Stomach (tissue), 9 donors: Measurements from ENCODE around the gene ZMIZ2. TPM values are rescaled to one million over a fixed set of nuclear protein-coding genes. Genes with fewer than 3 reads are reported as not detected.
"Not testable (repeated sequence)": the region's sequence is repeated elsewhere in the genome, so short reads cannot be mapped to it uniquely, and the experiment has no call there.

ENCODE experiments used
- DNase-seq, 2 donors: peaks; one replicate each; pipeline versions ENCODE4 v3.0.0 to v3.0.0-alpha.2; 2013 to 2019
- H3K27ac ChIP-seq, 5 donors: fragments of 200-600 bp in 4 of 5; sonication (generic) in 4 of 5; one replicate each; pipeline ENCODE4 v1.5.1; 2013 to 2019; ENCODE audit warnings: mild to moderate bottlenecking in 1 of 5, moderate library complexity in 1 of 5
- H3K27me3 ChIP-seq, 3 donors: fragments of 200-600 bp; sonication (generic); one replicate each; pipeline ENCODE4 v1.5.1; 2017 to 2019; ENCODE audit warnings: mixed run types in 1 of 3
- H3K36me3 ChIP-seq, 4 donors: fragments of 200-600 bp; sonication (generic); 1 replicate in 3 of 4; 2 replicates in 1 of 4; pipeline ENCODE4 v1.5.1; 2016 to 2019
- H3K4me1 ChIP-seq, 4 donors: fragments of 200-600 bp; sonication (generic); one replicate each; pipeline ENCODE4 v1.5.1; 2016 to 2019
- H3K4me3 ChIP-seq, 4 donors: fragments of 200-600 bp; sonication (generic) in 3 of 4; one replicate each; pipeline ENCODE4 v1.5.1; 2016 to 2019; ENCODE audit warnings: mild to moderate bottlenecking in 1 of 4
- H3K9me3 ChIP-seq, 4 donors: fragments of 200-600 bp; sonication (generic); one replicate each; pipeline ENCODE4 v1.5.1; 2016 to 2019
- CTCF ChIP-seq, 7 experiments: fragments of 450-650 bp in 4 of 7; fragments of 200-600 bp in 3 of 7; sonication (generic) in 3 of 7; IDR thresholded peaks; one replicate each; pipeline ENCODE4 v1.5.1; 2016 to 2019; ENCODE audit warnings: antibody characterized with exemption in 7 of 7, control low read depth in 2 of 7, mild to moderate bottlenecking in 1 of 7
- EP300 ChIP-seq: sonication (generic); formaldehyde crosslinking; IDR thresholded peaks from one replicate; pipeline ENCODE4 v1.6.1; 2017; ENCODE audit warnings: antibody characterized with exemption
- POLR2A ChIP-seq, 4 donors: fragments of 450-650 bp; IDR thresholded peaks; one replicate each; pipeline ENCODE4 v1.6.1; 2016; ENCODE audit warnings: antibody characterized with exemption in 4 of 4, control low read depth in 2 of 4, mild to moderate bottlenecking in 1 of 4, moderate library complexity in 1 of 4
- POLR2AphosphoS5 ChIP-seq, 3 donors: sonication (generic); formaldehyde crosslinking; IDR thresholded peaks; one replicate each; pipeline ENCODE4 v1.6.1; 2016; ENCODE audit warnings: antibody characterized with exemption in 3 of 3
- WGBS, 5 donors: extraction: QIAGEN DNeasy Blood & Tissue Kit in 3 of 5; methylation state at CpG; one replicate each; pipeline versions ENCODE4 v1.1.5 to v1.1.7; 2013 to 2018; 5-methylcytosine and 5-hydroxymethylcytosine counted together
- intact Hi-C: fragments of 100-400 bp; cut with DNase I; formaldehyde crosslinking; loops from one replicate; pipeline ENCODE4 v1.15.1; 2023; ENCODE audit warnings: low total_unique reads
- polyA plus RNA-seq, 3 donors: library from polyadenylated mRNA; stranded (reverse); fragments of 200-250 nt; gene quantifications; one replicate each; pipeline ENCODE4 v1.2.3, GENCODE V29; 2013
- total RNA-seq, 5 donors: library from RNA; depleted of rRNA; stranded (reverse); fragments of >200 nt; gene quantifications; one replicate each; pipeline versions ENCODE4 v1.1.0 to v1.2.3, GENCODE V29; 2014 to 2016
- donor health status: healthy with polysubstance abuse.
- donor health status: Bipolar disorder and iron deficiency.
- donor health status: healthy.

ZMIZ2 gene
- total and polyA plus RNA-seq, 8 donors, result 14.5 to 108 (median 29.5) TPM

GRCh38 chr7:44802418-44803025 lies 53.9 kb downstream of the ZMIZ2 start:
- TF ChIP-seq POLR2A (IDR thresholded peaks at IDR 0.05), result no peak
- no peak for TF ChIP-seq CTCF (IDR thresholded peaks at IDR 0.05)
- no peak for DNase-seq
- 93 to 97% (median 93%) methylated on average over 5 of the region's 5 CpGs for WGBS, 5 donors
- no peak overlapping the region for H3K27ac ChIP-seq
- intact Hi-C loops, result no loop called here
- peaks cover 16 to 38% (median 24%) of the 10 kb centered on the region in 4 donors for H3K4me1 ChIP-seq
- no peaks in the 10 kb centered on the region for H3K9me3 ChIP-seq
- peaks cover 51 to 71% (median 68%) of the 10 kb centered on the region in 4 donors for H3K36me3 ChIP-seq
- H3K27me3 ChIP-seq, result no peaks in the 10 kb centered on the region
- no peak overlapping the region for H3K4me3 ChIP-seq

GRCh38 chr7:44803828-44804519 lies 55.3 kb downstream of the ZMIZ2 start:
- DNase-seq, intact Hi-C loops, H3K27ac ChIP-seq, H3K4me3 ChIP-seq, H3K9me3 ChIP-seq, H3K27me3 ChIP-seq: not testable (repeated sequence)
- peaks cover 3 to 23% (median 9%) of the 10 kb centered on the region in 4 donors for H3K4me1 ChIP-seq
- 93 to 94% (median 93%) methylated on average over 10 of the region's 10 CpGs for WGBS, 5 donors
- H3K36me3 ChIP-seq, result peaks cover 51 to 66% (median 65%) of the 10 kb centered on the region in 4 donors

- no peak for TF ChIP-seq EP300
- no peak for TF ChIP-seq POLR2AphosphoS5 (IDR thresholded peaks at IDR 0.05)
- no peak for TF ChIP-seq POLR2A (IDR thresholded peaks at IDR 0.05)
- no peak for TF ChIP-seq CTCF (IDR thresholded peaks at IDR 0.05)
- H3K4me1 ChIP-seq, result peaks cover 0 to 5% (median 0%) of the 10 kb centered on the region in 4 donors
- no peak overlapping the region for H3K4me3 ChIP-seq
- H3K27me3 ChIP-seq, result no peaks in the 10 kb centered on the region
- WGBS, 5 donors, result 87 to 93% (median 92%) methylated on average over 5 of the region's 5 CpGs
- H3K36me3 ChIP-seq, result peaks cover 32 to 47% (median 45%) of the 10 kb centered on the region in 4 donors
- H3K27ac ChIP-seq, result no peak overlapping the region
- no peak for DNase-seq
- H3K9me3 ChIP-seq, result no peaks in the 10 kb centered on the region
- intact Hi-C loops, result no loop called here
Observed at GRCh38 chr7:44805950-44806349, 57.3 kb downstream of the ZMIZ2 start.

- H3K36me3 ChIP-seq, result peaks cover 4 to 17% (median 15%) of the 10 kb centered on the region in 4 donors
- no peak for TF ChIP-seq EP300
- TF ChIP-seq CTCF (IDR thresholded peaks at IDR 0.05), result no peak
- no peak for TF ChIP-seq POLR2AphosphoS5 (IDR thresholded peaks at IDR 0.05)
- no peak for TF ChIP-seq POLR2A (IDR thresholded peaks at IDR 0.05)
- H3K4me3 ChIP-seq, result no peak overlapping the region
- H3K27ac ChIP-seq, result no peak overlapping the region
- H3K4me1 ChIP-seq, result no peaks in the 10 kb centered on the region
- no peaks in the 10 kb centered on the region for H3K9me3 ChIP-seq
- intact Hi-C loops, result no loop called here
- no peaks in the 10 kb centered on the region for H3K27me3 ChIP-seq
- WGBS, 5 donors, result 81 to 88% (median 87%) methylated on average over 4 of the region's 4 CpGs
- no peak for DNase-seq
Observed at GRCh38 chr7:44808914-44809393, 60.3 kb downstream of the ZMIZ2 start.

GRCh38 chr7:44811093-44811492 lies 62.4 kb downstream of the ZMIZ2 start:
- Histone ChIP-seq H3K36me3 (no peaks in the 10 kb centered on the region), H3K4me3 (no peak overlapping the region), H3K27ac (no peak overlapping the region), H3K27me3 (no peaks in the 10 kb centered on the region), H3K9me3 (no peaks in the 10 kb centered on the region), H3K4me1 (no peaks in the 10 kb centered on the region)
- intact Hi-C loops, result no loop called here
- DNase-seq, result no peak
- TF ChIP-seq EP300 (no peak), POLR2AphosphoS5 (IDR thresholded peaks at IDR 0.05) (no peak), CTCF (IDR thresholded peaks at IDR 0.05) (no peak), POLR2A (IDR thresholded peaks at IDR 0.05) (no peak)
